OCI-LY1 (cell line): ENCODE measurements around the gene CERS3.

ENCODE experiments used
- H2AFZ ChIP-seq: fragments of 200-600 bp; sonication (generic), shearing (Covaris generic); 2 replicates; pipeline ENCODE4 v1.6.0; 2014; ENCODE audit warnings: antibody characterized with exemption, mild to moderate bottlenecking, low read length
- H3F3A ChIP-seq: fragments of 200-600 bp; sonication (generic), shearing (Covaris generic); 2 replicates; pipeline ENCODE4 v1.6.0; 2014; ENCODE audit warnings: mild to moderate bottlenecking, antibody characterized with exemption, low read length, moderate library complexity; ENCODE audit not compliant: insufficient read depth
- H3K27ac ChIP-seq: fragments of 200-600 bp; sonication (generic); 2 replicates; pipeline ENCODE4 v1.5.1; 2014; ENCODE audit warnings: low read length, mixed run types, mild to moderate bottlenecking, low read depth; ENCODE audit not compliant: poor library complexity, severe bottlenecking
- H3K27me3 ChIP-seq: fragments of 200-600 bp; sonication (generic); 2 replicates; pipeline ENCODE4 v1.6.0; 2014; ENCODE audit warnings: antibody characterized with exemption, mild to moderate bottlenecking, low read length, moderate library complexity; ENCODE audit not compliant: insufficient read depth
- H3K36me3 ChIP-seq: fragments of 200-600 bp; sonication (generic); 2 replicates; pipeline ENCODE4 v1.6.1; 2014; ENCODE audit warnings: mild to moderate bottlenecking, antibody characterized with exemption, low read length, moderate library complexity, mixed read lengths; ENCODE audit not compliant: insufficient read depth
- H3K4me1 ChIP-seq: fragments of 200-600 bp; sonication (generic); 2 replicates; pipeline ENCODE4 v1.5.1; 2014; ENCODE audit warnings: mild to moderate bottlenecking, low read length, moderate library complexity; ENCODE audit not compliant: insufficient read depth, severe bottlenecking
- H3K4me2 ChIP-seq: fragments of 200-600 bp; sonication (generic), shearing (Covaris generic); 2 replicates; pipeline ENCODE4 v1.6.1; 2014; ENCODE audit warnings: low read length
- H3K4me3 ChIP-seq: fragments of 200-600 bp; sonication (generic); 2 replicates; pipeline ENCODE4 v1.5.1; 2014; ENCODE audit warnings: low read length, low read depth, mild to moderate bottlenecking, mixed read lengths; ENCODE audit not compliant: poor library complexity, severe bottlenecking
- H3K79me2 ChIP-seq: fragments of 200-600 bp; shearing (Covaris generic); 2 replicates; pipeline ENCODE4 v1.6.1; 2016; ENCODE audit warnings: mixed run types, low read length, mixed read lengths; ENCODE audit not compliant: insufficient read depth
- H3K9ac ChIP-seq: fragments of 200-600 bp; sonication (generic), shearing (Covaris generic); 2 replicates; pipeline ENCODE4 v1.6.1; 2014; ENCODE audit warnings: mild to moderate bottlenecking, low read length, mixed read lengths
- H3K9me2 ChIP-seq: fragments of 200-600 bp; sonication (generic), shearing (Covaris generic); 2 replicates; pipeline ENCODE4 v1.6.1; 2014; ENCODE audit warnings: low read depth, mild to moderate bottlenecking, low read length, mixed read lengths
- H3K9me3 ChIP-seq: fragments of 200-600 bp; shearing (Covaris generic); 2 replicates; pipeline ENCODE4 v1.6.1; 2014; ENCODE audit warnings: low read length, mixed read lengths
- H4K20me1 ChIP-seq: fragments of 200-600 bp; sonication (generic), shearing (Covaris generic); 2 replicates; pipeline ENCODE4 v1.6.0; 2016; ENCODE audit warnings: mild to moderate bottlenecking, low read length; ENCODE audit not compliant: insufficient read depth
- CTCF ChIP-seq: fragments of 200-600 bp; sonication (generic), shearing (Covaris generic); IDR thresholded peaks from 2 replicates; pipeline ENCODE4 v1.5.1; 2017; ENCODE audit warnings: mild to moderate bottlenecking, antibody characterized with exemption, low read length, moderate library complexity, mixed read lengths
- EZH2 ChIP-seq: fragments of 200-600 bp; sonication (generic), shearing (Covaris generic); IDR thresholded peaks from 2 replicates; pipeline ENCODE4 v1.8.0; 2017; ENCODE audit warnings: borderline replicate concordance, mixed run types, mild to moderate bottlenecking, antibody characterized with exemption, low read length, moderate library complexity, mixed read lengths

CERS3 gene

GRCh38 chr15:100350434-100351226, 178.1 kb downstream of the CERS3 start:
- H3K4me3 ChIP-seq, result no peak overlapping the region
- H3K27me3 ChIP-seq, result no peaks in the 10 kb centered on the region
- H3K4me1 ChIP-seq, result no peaks in the 10 kb centered on the region
- no peaks in the 10 kb centered on the region for H3F3A ChIP-seq
- no peak overlapping the region for H3K9ac ChIP-seq
- no peaks in the 10 kb centered on the region for H3K79me2 ChIP-seq
- no peaks in the 10 kb centered on the region for H4K20me1 ChIP-seq
- no peak overlapping the region for H3K4me2 ChIP-seq
- no peaks in the 10 kb centered on the region for H3K9me2 ChIP-seq
- no peak overlapping the region for H3K27ac ChIP-seq
- TF ChIP-seq EZH2, result no peak
- no peak for TF ChIP-seq CTCF
- H3K36me3 ChIP-seq, result no peaks in the 10 kb centered on the region
- no peaks in the 10 kb centered on the region for H3K9me3 ChIP-seq
- H2AFZ ChIP-seq, result no peak overlapping the region
